SU-DHL-6 (cell line): ENCODE measurements around the gene MICAL2.

Experiments
- H2AFZ ChIP-seq: fragments of 200-600 bp; sonication (generic); 2 replicates; pipeline ENCODE4 v1.6.1; 2014; ENCODE audit warnings: low read depth, mild to moderate bottlenecking, moderate library complexity, mixed read lengths, antibody characterized with exemption, low read length; ENCODE audit not compliant: severe bottlenecking
- H3F3A ChIP-seq: fragments of 200-600 bp; shearing (Covaris generic); 2 replicates; pipeline ENCODE4 v1.6.0; 2016; ENCODE audit warnings: antibody characterized with exemption, mild to moderate bottlenecking; ENCODE audit not compliant: insufficient read depth
- H3K27ac ChIP-seq: fragments of 200-600 bp; sonication (generic); 2 replicates; pipeline ENCODE4 v1.5.1; 2016; ENCODE audit warnings: low read depth, mild to moderate bottlenecking, low read length, moderate library complexity, mixed read lengths
- H3K27me3 ChIP-seq: fragments of 200-600 bp; sonication (generic), shearing (Covaris generic); 2 replicates; pipeline ENCODE4 v1.6.0; 2014; ENCODE audit warnings: mild to moderate bottlenecking, low read length
- H3K36me3 ChIP-seq: fragments of 200-600 bp; sonication (generic); 2 replicates; pipeline ENCODE4 v1.6.1; 2014; ENCODE audit warnings: mild to moderate bottlenecking, low read length, mixed read lengths
- H3K4me2 ChIP-seq: fragments of 300-600, 200-600 bp; shearing (Covaris generic), sonication (generic); 2 replicates; pipeline ENCODE4 v1.6.0; 2014; ENCODE audit warnings: low read length, low read depth, mild to moderate bottlenecking; ENCODE audit not compliant: poor library complexity, severe bottlenecking
- H3K4me3 ChIP-seq: fragments of 200-600 bp; sonication (generic); 2 replicates; pipeline ENCODE4 v1.5.1; 2014; ENCODE audit warnings: antibody characterized with exemption, low read length, mild to moderate bottlenecking, mixed read lengths; ENCODE audit not compliant: insufficient read depth, poor library complexity, severe bottlenecking
- H3K79me2 ChIP-seq: fragments of 200-600 bp; sonication (generic); 2 replicates; pipeline ENCODE4 v1.6.1; 2014; ENCODE audit warnings: mild to moderate bottlenecking, low read length, moderate library complexity; ENCODE audit not compliant: insufficient read depth
- H3K9ac ChIP-seq: fragments of 200-600 bp; sonication (generic); 2 replicates; pipeline ENCODE4 v1.7.0; 2014; ENCODE audit warnings: mild to moderate bottlenecking, low read length
- H3K9me2 ChIP-seq: fragments of 200-600 bp; sonication (generic); replicated peaks from 2 replicates; pipeline ENCODE4 v1.6.1; 2014; ENCODE audit warnings: low read length; ENCODE audit not compliant: insufficient read depth
- H3K9me3 ChIP-seq: fragments of 200-600 bp; sonication (generic); 2 replicates; pipeline ENCODE4 v1.6.1; 2014; ENCODE audit warnings: low read length, mixed read lengths; ENCODE audit not compliant: insufficient read depth
- H4K20me1 ChIP-seq: fragments of 200-600 bp; sonication (generic); 2 replicates; pipeline ENCODE4 v1.6.1; 2014; ENCODE audit warnings: low read depth, mild to moderate bottlenecking, antibody characterized with exemption, low read length, moderate library complexity, mixed read lengths
- CTCF ChIP-seq: fragments of 200-600 bp; sonication (generic); IDR thresholded peaks from one replicate; pipeline ENCODE4 v1.5.1; 2017; ENCODE audit warnings: antibody characterized with exemption, mild to moderate bottlenecking, low read length, moderate library complexity; ENCODE audit not compliant: insufficient read depth, poor library complexity, severe bottlenecking
- EZH2phosphoT487 ChIP-seq: fragments of 200-600 bp; sonication (generic), shearing (Covaris generic); conservative IDR thresholded peaks from 2 replicates; pipeline ENCODE4 v1.6.1; 2018; ENCODE audit warnings: mild to moderate bottlenecking, antibody characterized with exemption, low read length, moderate library complexity, mixed read lengths

MICAL2 gene

GRCh38 chr11:12100841-12101242 lies 9.5 kb upstream of the MICAL2 start:
- Histone ChIP-seq H3K9me2 (no peaks in the 10 kb centered on the region), H3K27me3 (no peaks in the 10 kb centered on the region), H3K9ac (no peak overlapping the region), H3F3A (no peaks in the 10 kb centered on the region), H3K9me3 (no peaks in the 10 kb centered on the region), H2AFZ (no peak overlapping the region), H4K20me1 (no peaks in the 10 kb centered on the region), H3K27ac (no peak overlapping the region), H3K79me2 (no peaks in the 10 kb centered on the region), H3K4me3 (no peak overlapping the region), H3K4me2 (no peak overlapping the region), H3K36me3 (no peaks in the 10 kb centered on the region)
- TF ChIP-seq EZH2phosphoT487 = no peak
- TF ChIP-seq CTCF = no peak

GRCh38 chr11:12101318-12101717 lies 9.1 kb upstream of the MICAL2 start:
- Histone ChIP-seq H3F3A (no peaks in the 10 kb centered on the region), H4K20me1 (no peaks in the 10 kb centered on the region), H3K9me2 (no peaks in the 10 kb centered on the region), H3K9me3 (no peaks in the 10 kb centered on the region), H3K4me3 (no peak overlapping the region), H3K79me2 (no peaks in the 10 kb centered on the region), H2AFZ (no peak overlapping the region), H3K9ac (no peak overlapping the region), H3K27ac (no peak overlapping the region), H3K27me3 (no peaks in the 10 kb centered on the region), H3K36me3 (no peaks in the 10 kb centered on the region), H3K4me2 (no peak overlapping the region)
- TF ChIP-seq EZH2phosphoT487 (no peak), CTCF (no peak)

GRCh38 chr11:12102588-12103410 lies 7.6 kb upstream of the MICAL2 start:
- TF ChIP-seq CTCF (no peak), EZH2phosphoT487 (no peak)
- Histone ChIP-seq H3K79me2 (no peaks in the 10 kb centered on the region), H3K27ac (no peak overlapping the region), H3K9ac (no peak overlapping the region), H3K36me3 (no peaks in the 10 kb centered on the region), H3K4me3 (no peak overlapping the region), H3K4me2 (no peak overlapping the region), H4K20me1 (no peaks in the 10 kb centered on the region), H3K9me3 (no peaks in the 10 kb centered on the region), H2AFZ (no peak overlapping the region), H3K27me3 (no peaks in the 10 kb centered on the region), H3K9me2 (no peaks in the 10 kb centered on the region), H3F3A (no peaks in the 10 kb centered on the region)
